Stimulated activated CD8-positive, alpha-beta memory T cell treated with anti-CD3 and anti-CD28 coated beads, Interleukin-7, amount 100 ng/mL, for 48 hours (primary cell): Measurements from ENCODE around the gene FMN1.

Source experiments
- DNase-seq, 2 donors: peaks; one replicate each; pipeline ENCODE4 v3.0.0-alpha.2; 2020; ENCODE audit warnings: low read depth in 1 of 2; ENCODE audit errors: extremely low read depth in 1 of 2

The FMN1 gene

DNA sequence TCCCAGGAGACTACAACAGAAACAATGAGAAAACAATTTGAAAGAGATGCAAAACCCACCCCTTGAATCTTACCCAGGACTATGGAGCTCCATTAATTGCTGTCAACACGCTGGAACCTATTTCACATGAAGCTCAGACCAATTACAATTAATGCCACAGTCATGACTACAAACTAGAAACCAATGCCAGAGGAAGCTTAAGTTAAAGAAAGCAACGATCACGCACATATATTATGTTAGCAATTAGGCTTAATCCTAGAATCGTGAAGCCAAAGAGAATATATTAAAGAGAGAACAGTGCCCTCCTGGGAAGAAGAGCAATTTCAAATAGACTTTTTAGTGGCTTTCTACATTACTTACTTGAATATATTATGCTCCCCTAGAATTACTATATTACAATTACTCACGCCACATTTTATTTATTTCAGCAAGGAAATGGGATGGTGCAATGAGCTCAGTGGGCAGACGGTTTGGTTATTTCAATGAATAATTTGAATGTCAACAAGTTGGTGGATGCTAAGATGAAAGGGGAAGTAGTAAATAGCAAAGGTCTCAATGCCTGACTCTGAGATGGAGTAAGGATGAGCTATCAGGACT is 351.2 kb downstream of the FMN1 start:
- DNase-seq: no peak

DNA sequence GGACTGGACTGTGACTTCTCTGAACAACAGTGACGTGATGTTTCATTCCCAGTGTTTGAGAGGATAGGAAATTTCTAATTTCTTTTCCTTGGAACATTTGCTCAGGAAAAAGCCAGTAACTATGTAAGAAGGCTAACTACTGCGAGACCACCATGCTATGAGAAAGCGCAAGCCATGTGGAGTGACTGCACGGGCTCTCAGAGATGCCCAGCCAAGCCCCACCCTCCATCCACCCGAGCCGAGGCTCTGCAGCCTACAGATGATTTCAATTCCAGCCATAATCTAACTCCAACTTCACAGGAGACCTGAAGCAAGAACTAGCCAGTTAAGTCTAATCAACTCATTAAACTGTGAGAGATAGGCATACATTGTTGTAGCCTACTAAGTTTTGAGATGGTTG is 352.4 kb downstream of the FMN1 start:
- no peak for DNase-seq

DNA sequence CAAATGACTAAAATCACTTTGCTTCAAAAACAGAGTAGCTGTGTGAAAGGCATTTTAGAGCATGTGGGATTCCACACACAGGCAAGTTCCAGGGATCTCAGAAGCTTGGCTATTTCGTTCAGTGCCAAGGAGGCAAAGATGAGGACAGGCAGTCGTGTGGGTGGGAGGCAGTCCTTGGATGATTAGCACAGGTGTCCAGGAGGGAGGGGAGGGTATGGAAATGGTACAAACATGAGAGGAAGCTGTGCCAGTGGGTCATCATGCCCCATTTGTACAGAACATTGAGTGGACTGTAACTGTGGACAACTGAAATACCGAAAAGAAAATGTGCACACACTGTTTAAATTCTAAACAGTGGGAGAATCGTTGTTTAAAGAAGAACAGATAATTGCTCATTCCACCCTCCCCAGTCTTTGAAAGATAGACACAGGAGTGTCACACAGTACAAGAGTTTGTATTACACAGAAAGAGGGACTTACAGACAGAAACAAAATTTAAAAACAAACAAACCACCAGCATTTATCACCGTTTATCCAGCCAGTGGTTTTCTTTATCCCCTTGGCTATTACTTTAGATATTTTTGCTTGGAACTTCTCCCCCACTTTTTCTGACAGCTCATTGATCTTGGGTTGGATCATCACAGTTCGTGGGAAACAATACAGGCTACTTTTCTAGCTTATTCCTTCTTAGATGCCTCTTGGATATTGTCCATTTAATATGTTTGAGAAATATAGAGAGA is 353.8 kb downstream of the FMN1 start:
- DNase-seq: no peak

DNA sequence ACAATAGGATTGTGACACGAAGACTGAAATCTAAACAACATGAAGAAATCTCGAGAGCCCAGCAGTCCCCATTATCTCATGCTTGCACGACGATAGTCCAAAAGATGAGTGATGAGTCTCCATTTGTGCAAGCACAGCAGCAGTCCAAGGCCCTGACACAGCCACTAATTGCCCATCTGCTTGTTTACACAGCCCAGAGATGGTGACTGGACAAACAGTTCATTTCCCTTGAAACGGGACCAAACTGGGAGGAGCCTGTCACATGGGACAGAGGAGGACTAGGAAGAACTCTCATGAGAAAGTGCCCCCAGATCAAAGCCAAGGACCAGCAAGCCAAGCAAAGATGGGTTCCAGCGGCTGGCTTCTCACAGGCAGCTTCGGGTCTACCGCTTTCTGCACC is 355.7 kb downstream of the FMN1 start:
- DNase-seq: no peak

DNA sequence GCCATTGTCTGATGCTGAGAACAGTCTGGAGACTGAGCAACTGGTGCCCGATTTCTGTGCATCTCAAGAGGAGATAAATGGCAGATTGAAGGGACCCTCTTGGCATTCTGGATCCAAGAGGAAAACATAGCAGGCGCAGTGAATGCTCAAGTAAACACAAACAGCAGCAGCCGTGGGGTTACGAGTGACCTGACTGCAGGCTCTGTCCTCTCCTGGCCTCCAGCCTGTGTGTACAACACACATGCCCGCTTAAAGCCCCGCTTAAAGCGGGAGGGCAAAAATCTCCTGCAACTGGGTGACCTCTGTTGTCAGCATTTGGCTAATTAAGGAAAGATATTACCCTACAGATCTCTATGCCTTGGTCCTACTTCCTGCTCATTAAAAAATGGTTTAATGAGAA is 356.2 kb downstream of the FMN1 start:
- no peak for DNase-seq

DNA sequence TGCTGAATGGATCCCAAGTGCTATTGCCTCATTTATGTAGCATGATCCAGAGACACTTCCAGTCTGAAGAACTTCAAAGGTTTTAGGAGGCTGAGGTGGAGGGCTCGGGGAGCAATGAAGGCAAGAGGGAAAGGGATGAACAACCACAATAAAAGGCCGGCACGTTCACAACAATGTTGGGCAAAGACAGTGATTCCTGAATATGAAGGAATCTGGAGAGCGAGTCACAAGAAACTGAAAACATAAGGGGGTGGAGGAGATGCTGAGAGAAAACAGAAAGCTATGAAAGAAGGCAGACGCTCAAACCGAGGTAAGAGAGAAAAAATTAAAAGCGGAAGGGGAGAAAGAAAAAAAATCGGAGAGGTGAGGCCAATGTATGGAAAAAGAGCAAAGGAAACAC is 356.6 kb downstream of the FMN1 start:
- DNase-seq: no peak

DNA sequence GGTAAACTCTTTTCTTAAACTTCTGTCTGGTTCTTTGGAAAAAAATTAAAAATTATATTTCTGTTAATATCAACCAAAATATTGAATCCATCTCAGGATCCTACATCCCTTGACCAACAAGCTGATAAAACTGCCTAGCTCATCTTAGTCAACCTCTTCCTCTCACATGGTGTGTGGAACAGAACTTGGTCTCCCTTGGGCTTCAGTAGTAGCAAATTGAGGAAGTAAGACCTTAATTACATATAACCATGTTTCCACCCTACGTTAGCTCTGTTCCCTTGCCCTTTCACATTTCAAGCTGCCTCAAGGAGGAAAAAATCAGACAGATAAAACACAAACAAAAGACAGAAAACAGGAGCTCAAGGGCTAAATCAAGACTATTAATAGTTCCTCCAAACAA is 360.4 kb downstream of the FMN1 start:
- DNase-seq: no peak

DNA sequence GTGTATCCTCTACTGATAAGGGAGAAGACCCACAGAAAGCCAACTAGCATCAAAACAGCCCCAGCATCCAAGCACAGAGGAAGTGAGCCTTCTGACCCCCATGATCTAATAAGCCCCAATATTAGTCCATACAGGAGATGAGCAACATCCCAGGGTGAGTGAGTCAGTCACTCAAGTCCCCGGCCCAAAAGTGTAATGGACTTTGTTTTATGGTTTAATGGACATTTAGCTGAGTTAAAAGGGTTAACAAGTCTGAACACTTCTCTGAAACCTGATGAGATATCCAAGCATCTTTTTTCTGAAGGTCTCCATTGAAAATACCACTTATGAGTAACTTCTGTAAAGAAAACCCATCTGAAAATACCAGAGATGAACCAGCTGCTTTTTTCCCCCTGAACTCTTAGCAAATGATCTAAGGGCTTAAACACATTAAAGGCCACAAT is 361.1 kb downstream of the FMN1 start:
- no peak for DNase-seq

DNA sequence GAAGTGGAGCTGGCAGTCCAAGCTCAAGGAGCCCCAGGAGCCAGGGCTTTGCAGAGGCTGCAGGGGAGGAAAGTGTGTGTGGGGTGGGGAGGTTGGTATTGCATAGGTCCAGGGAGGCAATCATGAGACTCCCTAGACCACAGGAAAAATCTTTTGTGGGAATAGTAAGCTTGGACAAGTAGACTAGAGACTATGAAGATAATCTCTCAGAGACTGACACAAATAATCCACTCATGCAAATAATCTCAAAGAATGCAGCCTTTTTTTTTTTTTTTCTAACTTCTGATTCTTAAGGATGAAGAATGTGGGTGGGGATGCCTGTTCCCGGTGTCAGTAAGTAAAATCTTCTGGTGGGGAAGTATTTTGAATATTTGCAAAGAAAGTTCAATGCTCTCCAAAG is 363.0 kb downstream of the FMN1 start:
- no peak for DNase-seq

DNA sequence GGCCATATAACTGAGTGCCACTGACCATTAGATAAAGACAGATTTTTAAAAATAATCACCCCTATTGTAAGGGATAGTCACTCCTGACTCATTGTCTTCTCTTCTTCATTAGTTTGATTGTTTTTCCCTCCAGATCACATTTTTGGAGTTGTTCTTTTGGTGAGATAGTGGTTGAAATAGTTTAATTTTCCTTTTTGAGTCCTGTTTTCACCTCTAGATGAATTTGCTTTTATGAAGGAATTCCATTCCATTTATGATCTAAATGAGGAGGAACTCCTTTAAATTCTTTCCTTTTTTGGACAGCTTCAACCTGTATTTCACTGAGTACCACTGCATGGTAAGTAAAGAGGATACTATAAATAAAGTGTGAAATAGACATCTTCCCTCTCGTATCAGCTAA is 364.3 kb downstream of the FMN1 start:
- DNase-seq: no peak

DNA sequence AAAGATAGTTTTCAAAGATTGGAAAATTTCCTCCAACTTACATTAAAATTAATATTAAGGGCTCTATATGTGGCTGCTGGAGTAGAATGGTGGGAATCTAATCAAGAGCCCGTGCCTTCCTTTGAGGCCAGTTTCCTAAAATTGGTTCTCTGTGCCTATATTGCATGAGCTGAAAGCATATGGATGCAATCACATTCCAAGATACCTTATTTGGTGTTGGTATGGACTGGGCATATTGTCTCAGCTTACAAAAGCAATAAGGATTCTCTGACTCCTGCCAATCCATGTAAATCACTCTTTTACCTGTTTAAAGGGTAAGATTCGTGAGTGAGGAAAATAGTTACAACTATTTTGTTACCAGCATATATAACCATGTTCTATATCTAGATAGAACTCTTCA is 365.1 kb downstream of the FMN1 start:
- DNase-seq: no peak

DNA sequence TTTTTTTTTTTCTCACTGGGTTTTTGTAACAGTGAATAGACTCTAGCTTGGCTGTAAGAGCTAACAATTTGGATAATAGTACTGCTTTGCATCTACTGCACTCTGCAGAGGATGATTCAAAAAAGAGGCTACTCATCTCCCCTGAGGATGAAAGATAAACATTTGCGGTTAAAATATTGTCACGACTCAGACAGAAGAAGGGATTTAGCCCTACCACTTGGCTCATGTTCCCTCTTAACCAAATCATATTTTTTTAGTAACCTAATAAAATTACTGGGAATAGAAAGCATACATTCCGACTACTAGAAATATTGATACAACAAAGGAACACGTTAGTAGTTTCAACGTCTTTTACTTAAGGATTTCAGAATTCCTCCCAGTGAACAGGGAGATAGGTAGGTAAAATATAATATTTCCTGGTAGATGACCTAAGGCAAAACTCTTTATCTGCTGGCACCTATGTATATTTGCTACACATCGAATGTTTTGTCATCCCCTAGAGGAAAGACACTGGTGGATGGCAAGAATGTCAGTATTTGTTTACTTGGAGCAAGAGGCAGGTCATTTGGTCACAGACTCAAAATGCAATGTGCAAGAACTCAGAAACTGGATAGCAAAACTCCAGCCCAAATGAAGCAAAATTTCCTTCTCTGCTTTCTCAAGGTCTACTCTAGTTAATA is 365.9 kb downstream of the FMN1 start:
- no peak for DNase-seq

DNA sequence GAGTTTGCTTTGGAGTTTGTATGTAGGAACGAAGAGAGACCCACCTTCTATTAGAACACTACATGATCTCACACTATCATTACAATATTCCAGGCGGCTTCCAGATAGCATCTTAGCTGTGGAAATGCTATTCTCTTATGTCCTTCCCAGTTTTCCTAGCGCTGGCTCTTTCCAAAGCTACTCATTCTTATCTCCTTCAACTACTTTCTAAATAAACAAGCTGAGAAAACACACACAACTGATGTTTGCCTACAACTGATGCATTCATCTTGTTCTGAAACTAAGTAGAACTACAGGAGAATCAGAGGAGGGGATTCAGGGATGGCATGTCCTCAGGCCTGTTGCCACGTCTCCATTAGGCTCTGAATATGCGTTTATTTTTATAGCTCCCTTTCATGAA is 367.8 kb downstream of the FMN1 start:
- no peak for DNase-seq

DNA sequence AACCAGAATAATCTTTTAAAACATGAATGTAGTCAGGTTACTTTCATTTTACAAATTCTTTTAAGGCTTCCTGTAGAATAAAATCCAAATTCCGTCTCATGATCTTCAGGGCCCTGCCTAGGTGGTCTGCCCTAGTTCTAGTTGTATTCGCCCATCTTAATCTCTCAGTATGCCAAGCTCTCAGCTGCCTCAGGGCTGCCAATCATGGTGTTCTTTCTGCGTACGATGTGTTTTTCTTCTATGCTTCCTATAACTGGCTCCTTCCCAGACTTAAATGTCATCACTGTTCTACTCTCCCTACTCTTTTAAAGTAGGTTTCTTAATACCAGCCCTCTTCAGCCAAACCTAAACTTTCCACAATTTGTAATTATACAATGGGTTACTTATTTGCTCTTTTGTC is 369.3 kb downstream of the FMN1 start:
- no peak for DNase-seq

DNA sequence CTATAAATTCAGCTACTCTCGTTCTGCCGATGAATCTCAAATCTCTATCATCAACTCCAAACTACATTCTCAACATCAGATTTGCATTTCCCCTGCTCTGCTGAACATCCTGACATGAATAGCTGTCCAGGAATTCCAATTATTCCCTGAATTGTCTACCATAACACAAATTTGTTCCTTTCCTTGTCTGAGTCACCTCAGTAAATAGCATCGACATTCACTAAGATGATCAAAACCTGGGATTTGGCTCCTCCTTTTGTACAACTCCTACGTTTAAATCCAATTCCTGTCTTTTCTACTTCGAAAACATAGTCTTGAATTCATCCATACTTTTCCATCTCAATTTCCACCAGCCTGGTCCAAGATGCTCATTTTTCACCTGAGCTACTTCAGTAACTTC is 369.7 kb downstream of the FMN1 start:
- DNase-seq: no peak

DNA sequence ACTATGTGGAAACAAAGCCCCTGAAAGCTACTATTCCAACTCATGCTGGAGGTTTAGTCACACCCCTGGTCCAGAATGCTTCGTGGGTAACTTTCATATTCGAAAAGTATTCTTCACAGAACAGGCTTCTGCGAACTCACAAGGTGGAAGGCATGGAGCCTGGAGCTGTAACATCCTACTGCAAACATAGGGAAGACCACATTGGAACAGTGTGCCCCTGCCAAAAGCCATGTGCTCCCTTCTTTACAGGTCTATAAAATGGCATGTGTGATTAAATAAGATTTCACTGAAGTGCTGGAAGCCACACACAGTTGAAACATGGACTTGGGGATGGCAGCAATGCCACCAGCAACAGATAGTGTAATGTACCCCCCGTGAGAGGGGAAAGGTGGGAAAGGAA is 370.8 kb downstream of the FMN1 start:
- DNase-seq: no peak

DNA sequence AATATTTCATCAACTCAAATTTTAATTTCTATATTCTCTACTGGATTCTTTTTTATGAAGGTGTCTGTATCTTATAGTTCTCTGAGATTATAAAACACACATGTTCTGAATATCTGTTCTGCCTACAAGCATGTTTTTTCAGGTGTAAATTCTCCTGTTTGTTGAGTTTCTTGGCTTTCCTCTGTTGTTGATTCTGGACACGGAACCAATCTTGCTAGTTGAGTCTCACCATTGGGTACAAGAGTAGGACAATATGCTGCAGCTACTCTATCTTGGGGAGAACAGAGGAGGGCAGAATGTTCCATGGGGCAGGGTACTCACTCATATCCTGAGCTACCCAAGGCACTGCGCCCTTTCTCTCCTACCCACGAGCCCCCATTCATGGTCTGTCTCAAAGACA is 371.8 kb downstream of the FMN1 start:
- no peak for DNase-seq

DNA sequence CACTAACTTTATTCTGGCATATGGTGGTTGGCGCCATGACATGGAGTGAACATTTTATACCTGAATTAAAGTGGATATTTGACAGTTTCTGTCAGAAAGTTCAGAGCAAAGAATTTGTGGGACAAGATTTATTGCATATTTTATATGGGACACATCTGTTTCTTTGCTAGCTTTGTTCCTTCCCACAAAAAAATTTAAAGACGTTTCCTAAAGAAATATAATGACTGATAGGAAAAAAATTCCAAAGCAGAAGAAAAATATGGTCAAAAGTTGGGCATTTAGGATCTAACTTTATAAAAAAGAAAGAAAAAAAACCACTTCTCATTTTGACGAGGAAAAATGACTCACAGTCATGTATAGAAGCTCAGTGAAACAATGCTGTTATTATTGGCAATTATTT is 375.1 kb downstream of the FMN1 start:
- DNase-seq: no peak

DNA sequence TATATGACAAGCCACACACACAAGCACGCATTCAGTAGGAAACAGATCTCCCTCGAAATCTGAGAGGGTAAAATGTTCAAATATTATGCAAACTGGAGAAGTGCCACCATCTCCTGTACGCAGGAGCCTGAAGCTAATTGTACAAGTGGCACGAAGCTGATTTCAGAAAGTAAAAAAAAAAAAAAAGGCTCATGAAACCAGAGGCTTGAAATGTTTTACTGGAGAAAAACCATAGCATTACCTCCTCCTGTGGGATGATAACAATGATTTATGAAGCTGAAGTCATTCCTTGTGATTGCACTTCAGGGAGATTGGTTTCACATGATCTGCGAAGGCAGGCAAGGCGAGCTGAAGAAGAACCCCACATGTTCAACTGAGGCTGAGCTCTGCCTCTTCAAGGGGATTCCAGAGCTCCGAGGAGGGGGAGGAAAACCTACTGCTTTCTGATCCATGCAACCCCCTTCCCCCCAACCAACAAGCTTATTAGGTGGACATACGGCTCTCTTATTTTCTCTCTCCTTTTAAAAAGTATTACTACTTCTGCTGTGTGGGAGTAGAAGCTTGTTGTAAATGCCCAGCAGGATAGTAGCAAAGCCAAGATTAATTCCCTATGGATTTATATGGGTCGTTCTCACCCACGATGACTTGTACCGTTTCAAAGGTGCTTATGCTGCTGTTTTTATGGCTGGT is 375.6 kb downstream of the FMN1 start:
- DNase-seq: no peak

DNA sequence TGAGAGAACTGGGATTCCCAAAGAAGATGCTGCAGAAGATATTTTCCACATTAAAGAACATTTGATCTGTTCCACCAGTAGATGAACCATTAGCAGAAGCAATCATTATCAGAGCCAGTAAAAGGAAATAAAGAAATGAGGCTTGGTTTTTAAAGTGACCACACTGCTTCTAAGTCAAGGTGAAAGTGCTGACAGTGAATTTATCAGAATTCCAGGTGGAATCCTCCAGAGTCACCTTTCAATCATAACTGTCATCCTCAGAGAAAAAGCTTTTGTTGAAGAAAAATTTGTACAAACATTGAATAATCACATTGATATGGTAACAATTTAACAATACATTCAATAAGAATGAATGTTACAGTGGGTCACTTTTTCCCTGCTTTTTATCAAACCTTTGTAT is 376.9 kb downstream of the FMN1 start:
- no peak for DNase-seq

DNA sequence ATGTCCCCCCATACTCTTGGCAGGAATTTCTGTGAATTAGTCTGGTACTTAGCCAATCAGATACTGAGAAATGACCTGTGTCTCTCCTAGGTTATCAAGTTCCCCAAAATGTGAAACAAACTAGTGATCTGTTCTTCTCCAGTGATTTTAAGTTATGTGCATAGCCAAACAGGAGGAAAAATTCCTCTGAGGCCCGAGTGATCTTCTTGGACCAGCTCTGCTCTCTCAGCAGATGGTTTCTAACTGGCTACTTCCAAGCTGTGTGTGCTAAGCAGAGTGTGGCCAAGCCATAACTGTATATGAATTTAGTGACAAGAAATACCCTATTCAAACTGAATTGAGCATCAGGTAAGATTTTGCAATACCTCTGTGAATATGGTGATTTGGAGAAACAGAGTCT is 387.2 kb downstream of the FMN1 start:
- DNase-seq: no peak

DNA sequence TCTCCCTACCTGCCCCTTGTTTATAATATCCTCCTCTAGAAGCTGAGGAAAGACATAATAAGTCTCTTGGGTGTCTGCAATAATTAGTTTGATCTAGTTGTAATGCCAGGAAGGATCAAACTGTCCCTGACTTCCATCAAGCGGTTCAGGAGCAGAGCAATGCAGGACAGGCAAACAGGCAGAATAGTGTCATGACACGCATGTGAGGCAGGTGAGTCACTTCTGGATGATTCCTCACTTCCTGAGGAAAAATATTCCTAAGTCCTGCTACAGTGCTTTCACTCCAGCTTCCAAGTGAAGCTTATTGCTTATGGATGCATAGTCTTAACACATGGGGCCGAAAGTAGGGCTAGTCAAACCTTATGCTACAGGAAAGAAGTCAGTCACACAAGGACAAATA is 390.9 kb downstream of the FMN1 start:
- DNase-seq: no peak
